ENCODE measurements around the gene SIN3B. TPM values are rescaled to one million over a fixed set of nuclear protein-coding genes. Genes with fewer than 3 reads are reported as not detected.

The SIN3B gene
- total RNA-seq, 1 donor from 2014 or later = 73.1 TPM

GRCh38 chr19:16867211-16867610, 38.0 kb downstream of the SIN3B start:
- TF ChIP-seq CTCF (IDR thresholded peaks at IDR 0.05) = no peak
- Mint-ChIP-seq H3K27me3 (no peaks in the 10 kb centered on the region), H3K4me1 (peaks cover 8% of the 10 kb centered on the region), H3K27ac (no peak overlapping the region), H3K9me3 (no peaks in the 10 kb centered on the region), H3K36me3 (ENCODE audit: low read depth) (peaks cover 84% of the 10 kb centered on the region), H3K4me3 (no peak overlapping the region)
- ATAC-seq (ENCODE audit: low read depth) (no peak), DNase-seq (no peak)
- POLR2A ChIA-PET = no interaction called here
- intact Hi-C loops (cut with micrococcal nuclease) = no loop called here
- CTCF ChIA-PET = no interaction called here

GRCh38 chr19:16868423-16869130, 39.4 kb downstream of the SIN3B start:
- TF ChIP-seq CTCF (IDR thresholded peaks at IDR 0.05) = no peak
- ATAC-seq (ENCODE audit: low read depth) = no peak
- no peak for DNase-seq
- ChIA-PET CTCF (no interaction called here), POLR2A (no interaction called here)
- Mint-ChIP-seq H3K4me1 (no peaks in the 10 kb centered on the region), H3K36me3 (ENCODE audit: low read depth) (peaks cover 81% of the 10 kb centered on the region), H3K4me3 (no peak overlapping the region), H3K9me3 (no peaks in the 10 kb centered on the region), H3K27me3 (no peaks in the 10 kb centered on the region), H3K27ac (no peak overlapping the region)
- intact Hi-C loops (cut with micrococcal nuclease) = no loop called here

GRCh38 chr19:16869331-16869972, 40.3 kb downstream of the SIN3B start:
- no peak overlapping the region for H3K27ac Mint-ChIP-seq

GRCh38 chr19:16871871-16872270, 42.7 kb downstream of the SIN3B start:
- intact Hi-C loops (cut with micrococcal nuclease) = no loop called here
- Mint-ChIP-seq H3K4me3 (no peak overlapping the region), H3K36me3 (ENCODE audit: low read depth) (peaks cover 77% of the 10 kb centered on the region), H3K27ac (no peak overlapping the region), H3K4me1 (peaks cover 12% of the 10 kb centered on the region), H3K9me3 (peaks cover 7% of the 10 kb centered on the region), H3K27me3 (no peaks in the 10 kb centered on the region)
- ChIA-PET POLR2A (no interaction called here), CTCF (no interaction called here)
- TF ChIP-seq CTCF (IDR thresholded peaks at IDR 0.05) = no peak
- DNase-seq (no peak), ATAC-seq (ENCODE audit: low read depth) (no peak)

More at GRCh38 chr19:16869331-16869972, 40.3 kb downstream of the SIN3B start:
- ChIA-PET POLR2A (no interaction called here), CTCF (no interaction called here)
- peaks cover 3% of the 10 kb centered on the region for H3K9me3 Mint-ChIP-seq
- DNase-seq (no peak), ATAC-seq (ENCODE audit: low read depth) (no peak)
- H3K4me3 Mint-ChIP-seq = no peak overlapping the region
- no peak for TF ChIP-seq CTCF (IDR thresholded peaks at IDR 0.05)
- peaks cover 83% of the 10 kb centered on the region for H3K36me3 Mint-ChIP-seq (ENCODE audit: low read depth)
- intact Hi-C loops (cut with micrococcal nuclease) = no loop called here
- H3K27me3 Mint-ChIP-seq = no peaks in the 10 kb centered on the region
- H3K4me1 Mint-ChIP-seq = peaks cover 4% of the 10 kb centered on the region

GRCh38 chr19:16872728-16873127, 43.5 kb downstream of the SIN3B start:
- POLR2A ChIA-PET = no interaction called here
- Mint-ChIP-seq H3K27me3 (no peaks in the 10 kb centered on the region), H3K27ac (no peak overlapping the region), H3K4me1 (peaks cover 12% of the 10 kb centered on the region), H3K9me3 (peaks cover 7% of the 10 kb centered on the region), H3K36me3 (ENCODE audit: low read depth) (peaks cover 78% of the 10 kb centered on the region), H3K4me3 (no peak overlapping the region)
- TF ChIP-seq CTCF (IDR thresholded peaks at IDR 0.05) = no peak
- ATAC-seq (ENCODE audit: low read depth) = no peak
- CTCF ChIA-PET = no interaction called here
- no peak for DNase-seq
- intact Hi-C loops (cut with micrococcal nuclease) = no loop called here
